GM18868 (cell line): ENCODE measurements around the gene GPM6B.

Experiments used
- ATAC-seq: cut with Tn5 transposase; IDR thresholded peaks from one replicate; pipeline ENCODE4 v1.9.1; 2021; ENCODE audit warnings: mild to moderate bottlenecking, moderate library complexity; ENCODE audit not compliant: unreplicated experiment

GPM6B gene

GRCh38 chrX:13770013-13770535 lies 46.8 kb downstream of the GPM6B start:
- no peak for ATAC-seq

GRCh38 chrX:13768939-13769338 lies 48.0 kb downstream of the GPM6B start:
- no peak for ATAC-seq

- ATAC-seq, result no peak
Observed at GRCh38 chrX:13764765-13765164, 52.1 kb downstream of the GPM6B start.

- ATAC-seq, result no peak
Observed at GRCh38 chrX:13764281-13764680, 52.6 kb downstream of the GPM6B start.

- no peak for ATAC-seq
Observed at GRCh38 chrX:13763489-13763888, 53.4 kb downstream of the GPM6B start.

GRCh38 chrX:13761606-13762414 lies 55.1 kb downstream of the GPM6B start:
- ATAC-seq, result peak; percentile 70

- no peak for ATAC-seq
Observed at GRCh38 chrX:13760426-13760825, 56.5 kb downstream of the GPM6B start.

- peak; percentile 67 for ATAC-seq
Observed at GRCh38 chrX:13759152-13759718, 57.7 kb downstream of the GPM6B start.

- ATAC-seq, result no peak
Observed at GRCh38 chrX:13756381-13756780, 60.5 kb downstream of the GPM6B start.

GRCh38 chrX:13755254-13755653 lies 61.6 kb downstream of the GPM6B start:
- no peak for ATAC-seq

GRCh38 chrX:13754765-13755164 lies 62.1 kb downstream of the GPM6B start:
- no peak for ATAC-seq

GRCh38 chrX:13752646-13753045 lies 64.2 kb downstream of the GPM6B start:
- ATAC-seq, result peak; percentile 52

- ATAC-seq, result no peak
Observed at GRCh38 chrX:13752141-13752540, 64.8 kb downstream of the GPM6B start.

GRCh38 chrX:13750812-13751211 lies 66.1 kb downstream of the GPM6B start:
- peak; percentile 68 for ATAC-seq

GRCh38 chrX:13750204-13750603 lies 66.7 kb downstream of the GPM6B start:
- peak; percentile 47 for ATAC-seq

GRCh38 chrX:13748486-13748885 lies 68.4 kb downstream of the GPM6B start:
- ATAC-seq, result no peak

- no peak for ATAC-seq
Observed at GRCh38 chrX:13747836-13748235, 69.1 kb downstream of the GPM6B start.

GRCh38 chrX:13742397-13743176 lies 74.3 kb downstream of the GPM6B start:
- ATAC-seq, result peak; percentile 95

- ATAC-seq, result no peak
Observed at GRCh38 chrX:13741695-13742094, 75.2 kb downstream of the GPM6B start.

- peak; percentile 95 for ATAC-seq
Observed at GRCh38 chrX:13734278-13735172, 82.4 kb downstream of the GPM6B start, which contains the start of the genes OFD1 and TRAPPC2. Gene OFD1, plus strand, starts transcription at chrX:13734748. Its CDS starts 324 bp downstream, at chrX:13735072. Gene TRAPPC2, minus strand, starts transcription at chrX:13734620. Its CDS starts 14,657 bp downstream, at chrX:13719963.
